ENCODE data around the gene CPNE7. TPM values are rescaled to one million over a fixed set of nuclear protein-coding genes. Genes with fewer than 3 reads are reported as not detected.
"Not testable (repeated sequence)": the region's sequence is repeated elsewhere in the genome, so short reads cannot be mapped to it uniquely, and the experiment has no call there.

Gene CPNE7
- polyA plus RNA-seq, 1 donor from 2014 or later, result 0.15 TPM

DNA sequence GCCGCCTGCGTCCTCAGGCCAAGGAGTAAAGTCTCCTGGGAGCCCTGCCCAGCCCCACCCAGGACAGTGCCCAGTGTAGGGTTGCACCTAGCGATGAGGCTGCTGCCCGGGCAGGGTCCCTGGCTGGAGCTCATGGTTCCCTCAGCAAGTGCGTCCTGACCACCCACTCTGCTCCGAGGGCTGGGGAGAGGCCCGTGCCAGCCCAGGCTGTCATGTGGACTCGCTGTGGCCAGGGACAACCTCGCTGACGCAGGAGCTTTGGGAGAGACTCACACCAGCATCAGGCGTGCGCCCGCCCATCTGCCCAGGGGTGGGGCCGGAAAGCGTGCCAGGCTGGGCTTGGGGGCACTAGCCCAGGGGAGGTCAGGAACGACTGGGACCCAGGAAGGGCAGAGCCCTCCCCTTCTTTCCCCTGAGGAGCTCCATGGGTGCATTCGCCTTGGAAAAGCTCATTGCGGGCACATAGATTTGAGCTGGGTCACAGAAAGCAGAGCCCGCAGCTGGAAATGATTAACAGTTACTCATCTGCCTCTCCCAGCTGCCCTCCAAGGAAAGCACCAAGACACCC is 57.6 kb downstream of the CPNE7 start:
- H2AFZ ChIP-seq (ENCODE audit: low read depth, low read length), result no peak overlapping the region
- H3K4me3 ChIP-seq (ENCODE audit: low read length), result no peak overlapping the region
- no peaks in the 10 kb centered on the region for H4K20me1 ChIP-seq (ENCODE audit: insufficient read depth)
- no peak overlapping the region for H3K4me2 ChIP-seq (ENCODE audit: low read length)
- no peaks in the 10 kb centered on the region for H3K79me2 ChIP-seq (replicated peaks; ENCODE audit: insufficient read depth, low read length)
- peaks cover 4% of the 10 kb centered on the region for H3K27me3 ChIP-seq (ENCODE audit: insufficient read depth, low read depth, low read length)
- TF ChIP-seq, protein P1, sequence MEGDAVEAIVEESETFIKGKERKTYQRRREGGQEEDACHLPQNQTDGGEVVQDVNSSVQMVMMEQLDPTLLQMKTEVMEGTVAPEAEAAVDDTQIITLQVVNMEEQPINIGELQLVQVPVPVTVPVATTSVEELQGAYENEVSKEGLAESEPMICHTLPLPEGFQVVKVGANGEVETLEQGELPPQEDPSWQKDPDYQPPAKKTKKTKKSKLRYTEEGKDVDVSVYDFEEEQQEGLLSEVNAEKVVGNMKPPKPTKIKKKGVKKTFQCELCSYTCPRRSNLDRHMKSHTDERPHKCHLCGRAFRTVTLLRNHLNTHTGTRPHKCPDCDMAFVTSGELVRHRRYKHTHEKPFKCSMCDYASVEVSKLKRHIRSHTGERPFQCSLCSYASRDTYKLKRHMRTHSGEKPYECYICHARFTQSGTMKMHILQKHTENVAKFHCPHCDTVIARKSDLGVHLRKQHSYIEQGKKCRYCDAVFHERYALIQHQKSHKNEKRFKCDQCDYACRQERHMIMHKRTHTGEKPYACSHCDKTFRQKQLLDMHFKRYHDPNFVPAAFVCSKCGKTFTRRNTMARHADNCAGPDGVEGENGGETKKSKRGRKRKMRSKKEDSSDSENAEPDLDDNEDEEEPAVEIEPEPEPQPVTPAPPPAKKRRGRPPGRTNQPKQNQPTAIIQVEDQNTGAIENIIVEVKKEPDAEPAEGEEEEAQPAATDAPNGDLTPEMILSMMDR (IDR thresholded peaks at IDR 0.05; ENCODE audit: poor library complexity, severe bottlenecking), result no peak
- TF ChIP-seq, protein P2, sequence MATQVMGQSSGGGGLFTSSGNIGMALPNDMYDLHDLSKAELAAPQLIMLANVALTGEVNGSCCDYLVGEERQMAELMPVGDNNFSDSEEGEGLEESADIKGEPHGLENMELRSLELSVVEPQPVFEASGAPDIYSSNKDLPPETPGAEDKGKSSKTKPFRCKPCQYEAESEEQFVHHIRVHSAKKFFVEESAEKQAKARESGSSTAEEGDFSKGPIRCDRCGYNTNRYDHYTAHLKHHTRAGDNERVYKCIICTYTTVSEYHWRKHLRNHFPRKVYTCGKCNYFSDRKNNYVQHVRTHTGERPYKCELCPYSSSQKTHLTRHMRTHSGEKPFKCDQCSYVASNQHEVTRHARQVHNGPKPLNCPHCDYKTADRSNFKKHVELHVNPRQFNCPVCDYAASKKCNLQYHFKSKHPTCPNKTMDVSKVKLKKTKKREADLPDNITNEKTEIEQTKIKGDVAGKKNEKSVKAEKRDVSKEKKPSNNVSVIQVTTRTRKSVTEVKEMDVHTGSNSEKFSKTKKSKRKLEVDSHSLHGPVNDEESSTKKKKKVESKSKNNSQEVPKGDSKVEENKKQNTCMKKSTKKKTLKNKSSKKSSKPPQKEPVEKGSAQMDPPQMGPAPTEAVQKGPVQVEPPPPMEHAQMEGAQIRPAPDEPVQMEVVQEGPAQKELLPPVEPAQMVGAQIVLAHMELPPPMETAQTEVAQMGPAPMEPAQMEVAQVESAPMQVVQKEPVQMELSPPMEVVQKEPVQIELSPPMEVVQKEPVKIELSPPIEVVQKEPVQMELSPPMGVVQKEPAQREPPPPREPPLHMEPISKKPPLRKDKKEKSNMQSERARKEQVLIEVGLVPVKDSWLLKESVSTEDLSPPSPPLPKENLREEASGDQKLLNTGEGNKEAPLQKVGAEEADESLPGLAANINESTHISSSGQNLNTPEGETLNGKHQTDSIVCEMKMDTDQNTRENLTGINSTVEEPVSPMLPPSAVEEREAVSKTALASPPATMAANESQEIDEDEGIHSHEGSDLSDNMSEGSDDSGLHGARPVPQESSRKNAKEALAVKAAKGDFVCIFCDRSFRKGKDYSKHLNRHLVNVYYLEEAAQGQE (IDR thresholded peaks at IDR 0.05; ENCODE audit: borderline replicate concordance), result no peak
- TF ChIP-seq SMC3 (conservative IDR thresholded peaks at IDR 0.05; ENCODE audit: poor library complexity) (no peak), MXI1 (conservative IDR thresholded peaks at IDR 0.05; ENCODE audit: poor library complexity, severe bottlenecking) (no peak), EZH2 (IDR thresholded peaks at IDR 0.05; ENCODE audit: borderline replicate concordance, insufficient read depth, low read length, poor library complexity, severe bottlenecking) (no peak), RAD21 (conservative IDR thresholded peaks at IDR 0.05) (no peak), EP300 (conservative IDR thresholded peaks at IDR 0.05; ENCODE audit: poor library complexity, severe bottlenecking) (no peak), TAF1 (IDR thresholded peaks at IDR 0.05; ENCODE audit: low read depth) (no peak), POLR2AphosphoS5 (IDR thresholded peaks at IDR 0.05) (no peak)
- no peaks in the 10 kb centered on the region for H3K9me3 ChIP-seq (ENCODE audit: low read length)
- H3F3A ChIP-seq (ENCODE audit: insufficient read depth, low read length, poor library complexity, severe bottlenecking), result no peaks in the 10 kb centered on the region
- no peak overlapping the region for H3K27ac ChIP-seq (ENCODE audit: low read length)
- no peaks in the 10 kb centered on the region for H3K9me2 ChIP-seq (ENCODE audit: insufficient read depth, low read length)
- H3K9ac ChIP-seq (ENCODE audit: low read length), result no peak overlapping the region
- H3K36me3 ChIP-seq (ENCODE audit: insufficient read depth, low read length), result no peaks in the 10 kb centered on the region

DNA sequence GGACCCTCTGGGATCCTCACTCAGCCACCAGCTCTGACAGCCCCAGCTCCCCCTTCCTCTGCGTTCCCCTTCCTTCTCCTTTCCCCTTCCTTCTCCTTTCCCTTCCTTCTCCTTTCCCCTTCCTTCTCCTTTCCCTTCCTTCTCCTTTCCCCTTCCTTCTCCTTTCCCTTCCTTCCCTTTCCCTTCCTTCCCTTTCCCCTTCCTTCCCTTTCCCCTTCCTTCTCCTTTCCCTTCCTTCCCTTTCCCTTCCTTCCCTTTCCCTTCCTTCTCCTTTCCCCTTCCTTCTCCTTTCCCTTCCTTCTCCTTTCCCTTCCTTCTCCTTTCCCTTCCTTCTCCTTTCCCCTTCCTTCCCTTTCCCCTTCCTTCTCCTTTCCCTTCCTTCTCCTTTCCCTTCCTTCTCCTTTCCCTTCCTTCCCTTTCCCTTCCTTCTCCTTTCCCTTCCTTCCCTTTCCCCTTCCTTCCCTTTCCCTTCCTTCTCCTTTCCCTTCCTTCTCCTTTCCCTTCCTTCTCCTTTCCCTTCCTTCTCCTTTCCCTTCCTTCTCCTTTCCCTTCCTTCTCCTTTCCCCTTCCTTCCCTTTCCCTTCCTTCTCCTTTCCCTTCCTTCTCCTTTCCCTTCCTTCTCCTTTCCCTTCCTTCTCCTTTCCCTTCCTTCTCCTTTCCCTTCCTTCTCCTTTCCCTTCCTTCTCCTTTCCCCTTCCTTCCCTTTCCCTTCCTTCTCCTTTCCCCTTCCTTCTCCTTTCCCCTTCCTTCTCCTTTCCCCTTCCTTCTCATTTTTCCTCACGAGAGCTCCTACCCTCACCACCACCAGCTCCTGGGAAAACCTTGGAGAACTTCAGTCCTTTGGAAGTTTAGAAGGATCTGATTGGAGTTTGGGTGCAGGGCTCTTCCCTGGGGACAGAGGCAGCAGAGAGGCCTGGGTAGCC is 59.2 kb downstream of the CPNE7 start:
- H3K9me2 ChIP-seq (ENCODE audit: insufficient read depth, low read length); H3F3A ChIP-seq (ENCODE audit: insufficient read depth, low read length, poor library complexity, severe bottlenecking); H2AFZ ChIP-seq (ENCODE audit: low read depth, low read length); H3K36me3 ChIP-seq (ENCODE audit: insufficient read depth, low read length); H4K20me1 ChIP-seq (ENCODE audit: insufficient read depth); H3K27me3 ChIP-seq (ENCODE audit: insufficient read depth, low read depth, low read length); H3K9me3 ChIP-seq (ENCODE audit: low read length); H3K79me2 ChIP-seq (replicated peaks; ENCODE audit: insufficient read depth, low read length); H3K4me3 ChIP-seq (ENCODE audit: low read length); H3K4me2 ChIP-seq (ENCODE audit: low read length); H3K27ac ChIP-seq (ENCODE audit: low read length); H3K9ac ChIP-seq (ENCODE audit: low read length): not testable (repeated sequence)
